DMS 273 (cell line): ENCODE measurements around the gene OR5H2.

Source experiments
- DNase-seq: peaks from one replicate; lab custom pipeline; 2025; ENCODE audit not compliant: unreplicated experiment; lab: John Stamatoyannopoulos, UW

OR5H2 gene

DNA sequence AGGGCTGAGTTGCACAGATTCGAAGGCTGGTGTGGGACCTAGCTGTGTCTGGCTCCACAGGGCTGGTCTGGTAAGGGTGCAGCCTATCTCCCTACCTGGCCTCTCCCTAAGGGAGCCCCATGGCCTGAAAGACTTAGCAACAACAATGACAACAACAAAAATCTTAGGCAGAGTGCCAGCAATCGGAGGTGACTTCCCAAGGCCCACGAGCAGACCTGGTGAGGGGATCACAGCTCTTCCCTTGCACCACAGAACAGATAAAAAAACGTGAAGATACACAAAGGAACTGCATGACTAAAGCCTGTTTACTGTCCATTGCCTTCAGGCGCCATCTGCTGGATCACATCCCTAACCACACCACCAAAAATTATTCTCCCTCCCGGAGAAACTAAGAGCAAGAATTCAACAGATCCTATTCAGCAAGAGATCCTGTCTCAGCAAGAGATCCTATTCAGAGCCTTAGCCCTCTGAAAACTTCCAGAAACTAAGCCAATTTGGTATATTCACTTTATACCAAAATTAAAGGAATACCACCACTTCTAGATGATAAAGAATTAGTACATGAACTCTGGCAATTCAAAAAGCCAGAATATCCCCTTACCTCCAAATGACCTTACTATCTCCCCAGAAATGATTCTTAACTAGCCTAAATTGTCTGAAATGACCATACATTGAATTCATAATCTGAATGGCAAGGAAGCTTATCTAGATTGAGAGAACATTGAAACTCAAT lies 47.3 kb downstream of the OR5H2 start:
- peak; percentile 68 for DNase-seq

DNA sequence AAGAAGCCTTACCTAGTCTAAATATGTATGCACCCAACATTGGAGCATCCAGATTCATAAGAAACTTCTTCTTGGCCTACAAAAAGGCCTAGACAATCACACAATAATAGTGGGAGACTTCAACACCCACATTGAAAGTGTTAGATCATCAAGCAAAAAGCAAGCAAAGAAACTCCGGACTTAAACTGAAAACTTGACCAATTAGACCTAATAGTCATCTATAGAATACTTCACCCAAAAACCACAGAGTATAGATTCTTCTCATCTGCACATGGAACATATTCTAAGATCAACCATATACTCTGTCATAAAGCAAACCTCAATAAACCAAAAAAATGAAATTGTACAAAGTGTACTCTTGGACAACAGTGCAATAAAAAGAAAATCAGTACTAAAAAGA lies 49.0 kb downstream of the OR5H2 start:
- no peak for DNase-seq
